ENCODE measurements around the gene PLPPR1.

GRCh38 chr9:101184813-101185278 lies 156.3 kb downstream of the PLPPR1 start:
- TF ChIP-seq POLR2A (IDR thresholded peaks at IDR 0.05): no peak
- TF ChIP-seq, protein P1, sequence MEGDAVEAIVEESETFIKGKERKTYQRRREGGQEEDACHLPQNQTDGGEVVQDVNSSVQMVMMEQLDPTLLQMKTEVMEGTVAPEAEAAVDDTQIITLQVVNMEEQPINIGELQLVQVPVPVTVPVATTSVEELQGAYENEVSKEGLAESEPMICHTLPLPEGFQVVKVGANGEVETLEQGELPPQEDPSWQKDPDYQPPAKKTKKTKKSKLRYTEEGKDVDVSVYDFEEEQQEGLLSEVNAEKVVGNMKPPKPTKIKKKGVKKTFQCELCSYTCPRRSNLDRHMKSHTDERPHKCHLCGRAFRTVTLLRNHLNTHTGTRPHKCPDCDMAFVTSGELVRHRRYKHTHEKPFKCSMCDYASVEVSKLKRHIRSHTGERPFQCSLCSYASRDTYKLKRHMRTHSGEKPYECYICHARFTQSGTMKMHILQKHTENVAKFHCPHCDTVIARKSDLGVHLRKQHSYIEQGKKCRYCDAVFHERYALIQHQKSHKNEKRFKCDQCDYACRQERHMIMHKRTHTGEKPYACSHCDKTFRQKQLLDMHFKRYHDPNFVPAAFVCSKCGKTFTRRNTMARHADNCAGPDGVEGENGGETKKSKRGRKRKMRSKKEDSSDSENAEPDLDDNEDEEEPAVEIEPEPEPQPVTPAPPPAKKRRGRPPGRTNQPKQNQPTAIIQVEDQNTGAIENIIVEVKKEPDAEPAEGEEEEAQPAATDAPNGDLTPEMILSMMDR (IDR thresholded peaks at IDR 0.05): no peak
